GM19463 (cell line): ENCODE data around the gene C3orf33.
"Not testable (repeated sequence)": the region's sequence is repeated elsewhere in the genome, so short reads cannot be mapped to it uniquely, and the experiment has no call there.

Experiments
- ATAC-seq: cut with Tn5 transposase; IDR thresholded peaks from one replicate; pipeline ENCODE4 v1.9.1; 2021; ENCODE audit warnings: mild to moderate bottlenecking, moderate library complexity; ENCODE audit not compliant: unreplicated experiment

The C3orf33 gene, protein sequence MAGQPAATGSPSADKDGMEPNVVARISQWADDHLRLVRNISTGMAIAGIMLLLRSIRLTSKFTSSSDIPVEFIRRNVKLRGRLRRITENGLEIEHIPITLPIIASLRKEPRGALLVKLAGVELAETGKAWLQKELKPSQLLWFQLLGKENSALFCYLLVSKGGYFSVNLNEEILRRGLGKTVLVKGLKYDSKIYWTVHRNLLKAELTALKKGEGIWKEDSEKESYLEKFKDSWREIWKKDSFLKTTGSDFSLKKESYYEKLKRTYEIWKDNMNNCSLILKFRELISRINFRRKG

GRCh38 chr3:155805802-155806618 is at the start of gene C3orf33:
Gene C3orf33 (minus strand): TSS chr3:155806278. CDS start chr3:155806252, 26 bp downstream.
- peak; percentile 97 for ATAC-seq

DNA sequence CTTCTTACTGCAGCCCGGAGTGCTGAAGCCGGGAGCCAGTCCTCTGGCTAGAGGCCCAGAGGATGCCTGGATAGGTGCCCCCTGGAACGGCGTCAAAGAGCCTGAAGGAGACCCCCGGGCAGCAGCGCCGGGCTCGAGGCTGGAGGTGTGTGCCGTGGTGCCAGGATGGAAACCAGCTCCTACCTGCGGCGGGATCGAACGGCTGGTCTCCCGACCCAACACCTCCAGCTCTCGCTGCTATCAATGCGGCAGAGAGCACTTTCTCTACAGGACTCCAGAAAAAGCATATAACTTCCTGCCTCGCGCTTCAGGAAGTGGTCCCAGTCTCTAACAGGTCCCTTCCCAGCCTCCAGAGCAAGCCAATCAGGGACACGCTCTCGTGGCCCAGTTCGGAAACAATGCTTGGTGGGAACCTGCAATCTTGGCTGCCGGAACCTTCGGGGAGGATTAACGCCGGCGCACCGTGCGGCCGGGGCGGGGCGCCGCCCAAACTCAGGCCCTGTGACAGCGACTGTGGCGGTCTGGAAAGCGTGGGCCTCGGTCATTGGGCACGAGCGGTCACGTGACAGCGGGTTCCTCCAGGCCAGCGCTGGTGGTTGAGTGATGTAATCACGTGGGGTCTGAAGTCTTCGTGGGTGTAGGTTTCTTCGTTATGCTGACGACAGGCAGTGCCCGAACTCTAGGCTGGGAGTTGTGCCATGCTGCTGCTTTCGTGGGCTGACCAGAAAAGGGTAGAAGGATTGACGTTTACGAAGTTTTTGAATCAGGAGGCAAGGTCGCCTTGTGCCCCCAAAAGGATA is 48.3 kb upstream of the C3orf33 start, which contains the start of gene SLC33A1:
TSS of gene SLC33A1 (minus strand) at position 287 of the 800 bp plus-strand sequence. CDS start 430 bp downstream, outside the sequence.
- ATAC-seq, result peak; percentile 91

DNA sequence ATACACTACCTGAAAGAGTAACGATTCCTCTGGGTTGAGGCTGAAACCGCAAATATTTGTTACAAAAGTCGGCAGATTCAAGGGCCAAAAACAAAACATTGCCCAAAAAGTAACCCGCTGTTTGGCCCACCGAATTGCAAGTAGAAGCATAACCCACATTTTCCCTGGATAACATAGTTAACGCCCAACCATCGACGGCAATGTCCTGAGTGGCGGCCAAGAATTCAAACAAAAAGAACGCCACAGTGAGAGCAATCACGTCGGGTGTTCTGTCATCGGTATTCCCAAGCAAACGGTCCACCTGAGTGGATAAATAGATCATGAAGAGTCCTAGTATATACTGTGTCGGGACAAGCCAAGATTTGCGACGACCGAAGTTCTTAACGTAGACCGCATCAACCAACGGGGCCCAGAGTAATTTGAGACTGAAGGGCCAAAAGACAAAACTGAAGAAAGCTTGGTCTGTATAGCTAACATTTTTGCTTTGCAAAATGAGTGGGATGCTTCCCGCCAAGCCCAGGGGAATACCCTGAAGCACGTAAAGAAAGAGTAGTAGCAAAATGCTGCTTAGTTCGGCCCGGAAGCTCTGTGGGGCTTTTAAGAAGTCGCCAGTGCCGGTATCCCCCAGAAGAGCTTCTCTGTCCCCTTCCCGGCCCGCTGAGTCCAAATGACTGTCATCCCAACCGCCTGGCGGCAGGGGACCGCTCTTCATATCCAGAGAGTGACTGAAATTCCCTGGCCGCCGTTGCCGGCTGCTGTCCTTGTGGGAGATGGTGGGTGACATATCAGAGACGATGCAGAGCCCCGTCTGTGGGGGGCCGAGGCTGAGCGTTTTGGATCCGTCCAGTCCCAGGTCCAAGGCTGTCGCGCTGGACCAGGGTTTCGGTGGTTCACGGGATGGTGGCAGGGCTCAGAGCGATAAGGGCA is 47.4 kb upstream of the C3orf33 start:
- peak; percentile 1 for ATAC-seq

DNA sequence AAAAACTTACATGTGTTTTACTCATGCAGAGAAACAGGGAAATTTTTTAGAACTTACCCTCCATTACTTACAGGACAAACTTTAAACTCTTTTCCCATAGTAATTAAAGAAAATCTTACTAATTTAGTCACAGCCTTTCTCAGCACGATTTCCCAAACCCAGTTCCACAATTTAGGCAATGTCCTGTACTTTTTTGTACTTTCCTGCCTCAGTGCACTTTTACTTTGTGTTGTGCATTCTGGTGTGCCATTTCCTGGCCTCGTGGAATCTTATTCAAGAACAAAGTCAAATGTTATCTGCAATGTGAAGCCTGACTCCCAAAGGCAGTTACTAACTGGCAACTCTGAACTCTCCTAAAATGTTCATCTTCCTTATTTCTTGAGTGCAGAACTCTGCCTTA is 46.3 kb upstream of the C3orf33 start:
- no peak for ATAC-seq

- ATAC-seq, result not testable (repeated sequence)
Measured at GRCh38 chr3:155849404-155849803, 43.3 kb upstream of the C3orf33 start.

DNA sequence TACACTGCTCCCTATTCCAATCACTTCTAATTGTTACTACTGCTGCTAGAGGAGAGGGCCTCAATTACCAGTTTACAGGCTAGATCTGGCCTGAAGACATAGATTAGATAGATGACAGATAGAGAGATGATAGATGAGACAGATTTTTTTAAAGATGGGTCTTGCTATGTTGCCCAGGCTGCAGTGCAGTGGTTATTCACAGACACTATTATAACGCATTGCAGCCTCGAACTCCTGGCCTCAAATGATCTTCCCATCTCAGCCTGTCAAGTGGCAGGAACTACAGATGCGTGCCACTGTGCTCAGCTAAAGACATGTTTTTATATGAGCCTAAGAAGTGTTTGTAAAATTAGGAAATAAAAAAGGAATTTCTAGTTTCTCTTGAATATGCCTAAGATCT is 41.9 kb upstream of the C3orf33 start:
- no peak for ATAC-seq

DNA sequence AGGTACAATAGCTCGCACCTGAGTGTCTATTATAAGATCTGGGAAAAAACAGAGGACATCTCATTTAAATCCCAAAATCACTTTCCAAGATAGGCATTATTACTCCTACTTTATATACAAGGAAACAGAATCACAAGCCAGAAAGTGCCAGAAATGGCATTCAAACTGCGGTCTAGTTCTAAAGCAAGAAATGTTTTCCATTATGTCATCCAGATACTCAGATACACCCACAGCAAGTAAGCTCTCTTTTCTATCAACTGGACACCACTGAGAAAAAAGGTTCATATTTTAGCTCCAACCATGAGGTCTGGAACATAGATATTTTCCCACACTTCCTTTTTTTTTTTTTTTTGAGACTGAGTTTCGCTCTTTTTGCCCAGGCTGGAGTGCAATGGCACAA is 40.0 kb upstream of the C3orf33 start:
- ATAC-seq, result no peak

GRCh38 chr3:155843569-155843968 is 37.5 kb upstream of the C3orf33 start:
- ATAC-seq, result peak; percentile 60

DNA sequence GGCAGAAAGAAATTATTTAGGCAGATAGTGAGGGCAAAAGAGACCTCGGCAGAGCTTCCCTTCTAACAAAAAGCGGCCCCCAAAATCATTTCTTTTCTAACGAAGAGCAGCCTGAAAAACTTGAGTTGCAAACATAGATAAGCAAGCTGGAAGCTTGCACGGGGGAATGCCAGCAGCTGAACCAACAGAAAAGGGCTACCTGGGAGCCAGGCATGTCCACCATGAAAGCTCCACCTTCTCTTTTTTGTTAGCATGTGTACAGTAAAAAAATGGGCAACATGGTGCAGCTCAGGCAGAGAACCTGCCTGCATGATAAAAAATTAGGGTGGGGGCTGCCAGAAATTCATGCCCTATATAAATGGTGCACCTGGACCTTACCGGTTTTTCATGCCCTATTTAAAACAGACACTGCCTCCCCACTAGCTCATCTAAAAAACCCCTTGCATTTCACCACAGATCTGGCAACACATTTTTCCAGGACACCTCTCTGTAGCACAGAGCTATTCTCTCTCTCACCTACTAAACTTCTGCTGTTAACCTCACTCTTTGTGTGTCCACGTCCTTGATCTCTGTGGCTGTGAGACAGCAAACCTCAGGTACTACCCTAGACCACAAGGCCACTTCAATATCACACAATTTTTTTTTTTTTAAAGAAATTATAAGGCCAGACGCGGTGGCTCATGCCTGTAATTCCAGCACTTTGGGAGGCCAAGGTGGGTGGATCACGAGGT is 29.4 kb upstream of the C3orf33 start:
- no peak for ATAC-seq

GRCh38 chr3:155828490-155829098 is 22.5 kb upstream of the C3orf33 start:
- ATAC-seq, result not testable (repeated sequence)

DNA sequence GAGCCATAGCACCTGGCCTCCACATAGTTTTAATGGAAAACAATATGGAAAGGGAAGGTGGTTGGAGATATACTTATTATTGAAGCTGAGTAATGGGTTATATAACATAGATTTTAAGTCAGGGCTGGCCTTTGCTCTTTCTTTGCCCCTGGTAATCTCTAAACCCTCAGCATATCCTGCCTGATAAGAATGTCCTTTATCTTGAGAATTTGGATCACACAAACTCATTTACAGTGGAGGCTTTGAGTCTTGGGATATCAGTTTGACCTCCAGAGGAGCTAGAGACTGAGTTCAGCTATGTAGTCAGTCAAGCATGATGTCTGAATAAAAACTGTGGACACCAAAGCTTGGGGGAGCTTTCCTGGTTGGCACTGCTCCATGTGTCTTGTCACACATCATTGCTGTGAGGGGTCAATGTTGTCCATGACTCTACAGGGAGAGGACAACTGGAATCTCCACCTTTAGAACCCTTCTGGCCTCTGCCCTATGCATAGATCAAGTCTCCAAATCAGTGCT is 9.0 kb upstream of the C3orf33 start:
- no peak for ATAC-seq

DNA sequence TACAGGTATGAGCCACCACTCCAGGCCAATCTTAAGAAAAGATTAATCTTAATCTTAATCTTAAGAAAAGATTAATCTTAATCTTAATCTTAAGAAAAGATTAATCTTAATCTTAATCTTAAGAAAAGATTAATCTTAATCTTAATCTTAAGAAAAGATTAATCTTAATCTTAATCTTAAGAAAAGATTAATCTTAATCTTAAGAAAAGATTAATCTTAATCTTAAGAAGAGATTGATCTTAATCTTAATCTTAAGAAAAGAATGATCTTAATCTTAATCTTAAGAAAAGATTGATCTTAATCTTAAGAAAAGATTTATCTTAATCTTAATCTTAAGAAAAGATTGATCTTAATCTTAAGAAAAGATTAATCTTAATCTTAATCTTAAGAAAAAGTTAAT is 7.1 kb upstream of the C3orf33 start:
- ATAC-seq, result not testable (repeated sequence)

- ATAC-seq, result no peak
Measured at GRCh38 chr3:155809181-155809580, 3.1 kb upstream of the C3orf33 start.

- no peak for ATAC-seq
Measured at GRCh38 chr3:155807823-155808222, 1.7 kb upstream of the C3orf33 start.

DNA sequence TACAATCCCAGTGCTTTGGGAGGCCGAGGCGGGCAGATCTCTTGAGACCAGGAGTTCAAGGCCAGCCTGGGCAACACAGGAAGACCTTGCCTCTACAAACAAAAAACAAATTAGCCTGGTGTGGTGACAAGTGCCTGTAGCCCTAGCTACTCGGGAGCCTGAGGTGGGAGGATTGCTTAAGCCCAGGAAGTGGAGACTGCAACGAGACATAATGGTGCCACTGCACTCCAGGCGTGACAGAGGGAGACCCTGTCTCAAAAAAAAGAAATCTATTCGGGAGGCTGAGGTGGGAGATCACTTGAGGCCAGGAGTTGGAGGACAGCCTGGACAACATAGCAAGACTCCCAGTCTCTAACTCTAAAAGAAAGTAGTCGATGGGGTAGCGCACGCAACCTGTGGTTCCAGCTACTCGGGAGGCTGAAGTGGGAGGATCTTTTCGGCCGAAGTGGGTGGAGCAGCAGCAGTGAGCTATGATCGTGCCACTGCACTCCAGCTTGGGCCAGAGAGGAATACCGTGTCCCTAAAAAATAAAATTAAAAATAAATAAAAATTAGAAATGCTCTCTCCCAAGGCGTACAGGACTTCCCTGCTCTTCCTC is 775 bp downstream of the C3orf33 start:
- no peak for ATAC-seq

- ATAC-seq, result no peak
Measured at GRCh38 chr3:155804323-155804722, 1.8 kb downstream of the C3orf33 start.

- ATAC-seq, result no peak
Measured at GRCh38 chr3:155792532-155792931, 13.5 kb downstream of the C3orf33 start.

DNA sequence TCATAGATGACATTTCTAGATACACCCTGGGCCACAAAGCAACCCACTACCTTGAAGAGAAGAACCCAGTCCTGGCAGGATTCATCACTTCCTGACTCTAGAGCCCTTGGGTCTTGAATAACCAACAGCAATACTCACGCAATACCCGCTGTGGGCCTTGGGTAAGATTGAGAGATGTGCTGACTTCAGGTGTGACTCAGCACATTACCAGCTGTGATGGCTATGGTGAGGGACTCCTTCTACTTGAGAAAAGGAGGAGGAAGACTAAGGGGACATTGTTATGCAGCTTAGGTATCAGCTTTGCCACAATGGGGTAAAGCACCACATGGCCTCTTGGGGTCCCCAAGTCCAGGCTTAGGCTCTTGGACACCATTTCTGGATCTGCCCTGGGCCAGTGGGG is 14.9 kb downstream of the C3orf33 start:
- no peak for ATAC-seq
